ENCODE data around the gene OXA1L. TPM values are rescaled to one million over a fixed set of nuclear protein-coding genes. Genes with fewer than 3 reads are reported as not detected.

Gene OXA1L
- total and polyA plus RNA-seq, 2 of the 13 experiments (the other 11 are each of a cell fraction or from before 2014, with no cell fraction given) = 230 to 589 TPM

GRCh38 chr14:22813145-22813544 lies 46.7 kb downstream of the OXA1L start (continued):
- TF ChIP-seq USF2 (IDR thresholded peaks at IDR 0.05; ENCODE audit: low read depth, low read length) (peak; percentile 6; the same call in 1 of the 2 replicates), USF2 (CRISPR knock-in tag; IDR thresholded peaks at IDR 0.05; ENCODE audit: borderline replicate concordance) (no peak), SSRP1 (CRISPR knock-in tag; IDR thresholded peaks at IDR 0.05) (no peak)
- TF ChIP-seq, protein P1, sequence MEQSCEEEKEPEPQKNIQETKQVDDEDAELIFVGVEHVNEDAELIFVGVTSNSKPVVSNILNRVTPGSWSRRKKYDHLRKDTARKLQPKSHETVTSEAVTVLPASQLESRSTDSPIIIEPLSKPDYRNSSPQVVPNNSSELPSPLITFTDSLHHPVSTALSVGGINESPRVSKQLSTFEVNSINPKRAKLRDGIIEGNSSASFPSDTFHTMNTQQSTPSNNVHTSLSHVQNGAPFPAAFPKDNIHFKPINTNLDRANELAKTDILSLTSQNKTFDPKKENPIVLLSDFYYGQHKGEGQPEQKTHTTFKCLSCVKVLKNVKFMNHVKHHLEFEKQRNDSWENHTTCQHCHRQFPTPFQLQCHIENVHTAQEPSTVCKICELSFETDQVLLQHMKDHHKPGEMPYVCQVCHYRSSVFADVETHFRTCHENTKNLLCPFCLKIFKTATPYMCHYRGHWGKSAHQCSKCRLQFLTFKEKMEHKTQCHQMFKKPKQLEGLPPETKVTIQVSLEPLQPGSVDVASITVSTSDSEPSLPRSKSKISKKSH (CRISPR knock-in tag; IDR thresholded peaks at IDR 0.05; ENCODE audit: borderline replicate concordance) = 0 out of 2 replicates have a peak, but pooled peaks have one; percentile 47

- CTCF ChIA-PET (ENCODE audit: low intra/inter-chr PET ratio, low total read pairs) = no interaction called here
- BruUV-seq (replicated peaks) = no TSS peak
- H3K4me1 ChIP-seq (ENCODE audit: insufficient read depth, low read length) = peaks cover 28% of the 10 kb centered on the region
- FAIRE-seq (no peak), ATAC-seq (no peak), DNase-seq (ENCODE audit: low spot score) (no peak)
- H3K4me2 ChIP-seq (ENCODE audit: low read depth, low read length) = no peak overlapping the region
- POLR2A ChIA-PET = no interaction called here
- TF ChIP-seq HES4 (CRISPR knock-in tag; IDR thresholded peaks at IDR 0.05; ENCODE audit: borderline replicate concordance) (0 out of 2 replicates have a peak, but pooled peaks have one; percentile 15), RNF2 (conservative IDR thresholded peaks at IDR 0.05; ENCODE audit: low read depth) (no peak)
- 73% methylated on average over 7 of the region's 7 CpGs for WGBS (ENCODE audit: low lambda C conversion rate)
- no peaks in the 10 kb centered on the region; a peak in 1 of 5 replicates for H3K27me3 ChIP-seq (ENCODE audit: control insufficient read depth in 1 of 2, insufficient read depth in 2 of 2, low read length in 2 of 2)
- no peaks in the 10 kb centered on the region for H3K9me3 ChIP-seq (ENCODE audit: low read length)
- no peak overlapping the region for H3K4me3 ChIP-seq (replicated peaks in 1 of 3; ENCODE audit: insufficient read depth in 1 of 3, low read depth in 2 of 3, low read length in 3 of 3)
- intact Hi-C loops (cut with micrococcal nuclease; ENCODE audit: unreplicated experiment) = no loop called here
- no peak overlapping the region for H2AFZ ChIP-seq (ENCODE audit: low read length)
- H3K27ac ChIP-seq (ENCODE audit: extremely low read length, insufficient read depth, low read length) = no peak overlapping the region
- H3K36me3 ChIP-seq (replicated peaks in 1 of 2; ENCODE audit: control insufficient read depth in 1 of 2, insufficient read depth in 2 of 2, low read length in 2 of 2) = no peaks in the 10 kb centered on the region
- in situ Hi-C loops (cut with HindIII; ENCODE audit: extremely low pct_ligation_motif_present, low pct_unique_long_range_greater_than_20kb) = no loop called here
- no peak overlapping the region for H3K9ac ChIP-seq (ENCODE audit: insufficient read depth, low read depth, low read length)
- H4K20me1 ChIP-seq (ENCODE audit: insufficient read depth, low read length) = no peaks in the 10 kb centered on the region
- no peaks in the 10 kb centered on the region for H3K79me2 ChIP-seq (ENCODE audit: insufficient read depth, low read length)
These were observed 47.9 kb downstream of the OXA1L start for GRCh38 chr14:22814373-22814772.

Data from HepG2 (cell line).